H54 (cell line): ENCODE data around the gene CROCC2.

ENCODE experiments used
- DNase-seq: peaks from one replicate; pipeline ENCODE4 v3.0.0; 2011; ENCODE audit warnings: low spot score, mixed read lengths; ENCODE audit not compliant: insufficient read length
- FAIRE-seq: peaks from 3 replicates; lab custom pipeline; 2011; peaks lifted over from hg19 to GRCh38; lab: Jason Lieb, UNC
- POLR2A ChIP-seq: IDR thresholded peaks from 2 replicates; pipeline ENCODE4 v1.6.1; 2011; ENCODE audit warnings: low read depth, mild to moderate bottlenecking, low read length

Gene CROCC2

DNA sequence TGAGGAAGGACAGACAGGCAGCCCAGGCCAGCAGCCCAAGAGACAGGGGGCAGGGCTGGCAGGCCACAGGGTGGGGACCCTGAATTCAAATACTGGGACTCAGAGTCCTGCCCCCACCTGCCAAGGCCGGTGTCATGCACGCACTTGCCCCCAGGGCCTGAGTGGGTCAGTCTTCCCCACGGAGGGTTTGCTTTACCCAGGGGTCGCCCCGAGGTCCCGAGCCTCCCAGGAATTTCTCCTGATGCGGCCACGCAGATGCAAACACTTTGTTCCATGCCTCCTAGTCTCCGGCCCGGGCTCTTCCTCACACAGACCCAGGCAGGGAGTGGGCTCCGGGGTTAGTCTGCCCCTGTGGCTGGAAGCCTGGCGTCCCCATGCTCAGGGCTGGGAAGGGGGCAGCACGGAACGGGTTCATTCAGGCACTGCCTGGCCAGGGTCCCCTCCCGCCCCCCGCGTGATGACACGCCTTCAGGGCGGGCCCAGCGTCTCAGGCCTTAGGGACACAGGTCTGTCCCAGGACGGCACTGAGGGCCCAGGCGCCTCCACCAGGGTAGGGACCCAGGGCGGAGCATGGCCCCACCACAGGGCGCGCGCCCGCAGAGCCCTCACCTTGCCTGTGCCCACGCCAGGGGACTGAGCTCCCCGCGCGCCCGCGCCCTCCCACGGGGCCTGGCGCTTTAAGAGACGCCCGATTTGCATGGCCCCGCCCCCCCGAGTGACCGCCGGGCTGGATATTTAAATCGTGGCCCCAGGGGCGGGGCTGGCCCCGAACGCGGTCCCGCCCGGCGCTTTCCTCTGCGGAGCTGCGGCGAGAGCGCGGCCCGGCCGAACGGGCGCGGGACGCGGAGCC, 91.9 kb downstream of the CROCC2 start, which contains the start of gene SNED1:
Gene SNED1 (plus strand): TSS at position 763 of the 850 bp plus-strand sequence. CDS start 220 bp downstream, outside the sequence.
- TF ChIP-seq POLR2A = no peak
- FAIRE-seq (no peak), DNase-seq (peak; percentile 80)

DNA sequence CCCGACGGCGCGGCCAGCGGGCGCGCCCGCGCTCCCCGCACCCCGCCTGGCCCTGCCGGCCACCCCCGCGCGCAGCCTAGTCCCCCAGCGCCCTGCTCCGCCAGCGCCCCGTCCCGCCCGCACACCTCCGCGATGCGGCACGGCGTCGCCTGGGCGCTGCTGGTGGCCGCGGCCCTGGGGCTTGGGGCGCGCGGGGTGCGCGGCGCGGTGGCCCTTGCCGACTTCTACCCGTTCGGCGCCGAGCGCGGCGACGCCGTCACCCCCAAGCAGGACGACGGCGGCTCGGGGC, 92.5 kb downstream of the CROCC2 start:
- no peak; the same call in 1 of the 2 replicates for TF ChIP-seq POLR2A
- DNase-seq (no peak), FAIRE-seq (no peak)

DNA sequence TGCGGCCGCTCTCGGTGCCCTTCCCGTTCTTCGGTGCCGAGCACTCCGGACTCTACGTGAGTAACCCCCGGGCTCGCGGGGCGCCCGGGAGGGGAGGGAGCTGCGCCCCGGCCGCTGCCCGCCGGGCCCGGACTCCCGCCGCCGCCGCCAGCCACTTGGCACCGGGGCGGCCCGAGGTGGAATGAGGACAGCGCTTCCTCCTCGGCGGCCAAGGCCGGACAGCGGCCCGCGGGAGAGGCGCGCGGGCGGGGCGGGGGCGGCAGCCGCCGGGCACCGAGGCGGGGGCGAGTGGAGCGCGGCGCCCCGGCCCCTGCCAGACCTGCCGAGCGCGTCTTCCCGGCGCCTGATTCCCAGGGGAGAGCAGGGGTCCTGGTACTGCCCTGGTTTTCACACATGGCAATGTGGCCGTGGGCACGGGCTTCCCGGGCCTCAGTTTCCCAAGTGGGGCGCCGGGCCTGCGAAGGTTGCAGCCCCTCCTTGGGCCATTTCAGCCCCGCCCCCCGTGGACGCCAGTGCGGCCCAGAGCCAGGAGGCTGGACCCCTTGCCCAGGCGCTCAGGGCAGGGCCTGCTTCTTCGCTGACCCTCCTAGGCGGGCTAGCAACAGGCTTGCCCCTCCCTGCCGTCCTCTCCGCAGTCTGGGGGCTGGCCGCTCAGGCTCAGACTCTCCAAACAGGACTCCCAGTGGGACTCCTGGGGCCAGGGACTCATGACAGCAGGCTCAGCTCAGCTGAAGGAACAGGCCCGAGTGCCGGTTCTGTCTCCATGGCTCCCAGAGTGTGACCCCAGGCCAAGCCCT, 93.1 kb downstream of the CROCC2 start:
- TF ChIP-seq POLR2A = no peak
- DNase-seq (no peak), FAIRE-seq (no peak)

DNA sequence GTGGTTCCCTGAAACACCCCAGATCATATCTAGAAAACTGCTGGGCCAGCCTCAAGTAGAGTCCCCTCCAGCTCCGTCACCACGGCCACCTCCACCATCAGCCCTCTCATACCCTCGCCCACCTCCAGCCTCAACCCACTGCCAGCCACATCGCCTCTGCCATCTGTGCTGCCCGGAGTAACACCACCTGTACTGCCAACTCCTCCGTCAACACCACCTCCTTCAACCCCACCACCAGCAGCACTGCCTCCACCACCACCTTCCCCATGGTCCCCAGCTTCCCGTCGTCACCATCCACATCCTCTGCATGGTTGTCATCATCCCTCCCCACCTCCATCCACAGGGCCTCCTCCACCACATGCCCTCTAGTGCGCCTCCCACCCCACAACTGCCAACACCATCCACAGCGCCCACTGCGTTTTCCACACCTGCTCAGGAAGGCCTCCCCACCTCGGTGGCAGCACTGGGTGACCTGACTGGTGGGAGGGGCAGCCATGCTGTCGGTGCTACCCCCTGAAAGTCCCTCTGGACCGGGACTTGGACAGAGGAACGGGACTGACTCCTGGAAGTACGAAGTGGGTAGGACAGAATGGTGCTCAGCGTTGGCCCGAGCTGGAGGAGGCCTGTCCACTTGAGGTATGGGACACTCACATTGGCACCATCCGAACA, 93.9 kb downstream of the CROCC2 start:
- DNase-seq (no peak), FAIRE-seq (no peak)
- no peak for TF ChIP-seq POLR2A

DNA sequence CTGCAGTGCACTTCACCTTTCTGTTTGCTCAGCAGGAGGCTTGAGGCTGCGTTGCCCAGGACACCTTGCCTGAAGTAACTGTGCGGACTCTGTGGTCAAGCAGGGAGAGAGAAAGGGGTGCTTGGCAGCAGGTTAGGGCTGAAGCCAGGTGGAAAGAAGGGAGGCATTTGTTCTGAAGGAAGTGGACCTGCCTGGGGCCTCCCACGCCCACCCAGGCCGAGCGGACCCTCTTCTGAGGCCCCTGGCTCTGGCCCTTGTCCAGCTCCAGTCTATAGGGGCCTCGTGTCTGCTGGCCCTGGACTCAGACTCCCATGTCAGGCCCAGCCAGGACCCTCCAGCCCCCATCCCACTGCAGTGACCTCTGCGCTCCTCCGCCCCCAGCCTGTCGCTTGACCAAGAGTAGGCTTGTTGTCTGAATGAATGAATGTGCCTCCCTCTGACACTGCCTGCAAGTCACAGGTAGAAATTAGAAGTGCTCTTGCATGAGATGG, 94.7 kb downstream of the CROCC2 start:
- no peak for FAIRE-seq

DNA sequence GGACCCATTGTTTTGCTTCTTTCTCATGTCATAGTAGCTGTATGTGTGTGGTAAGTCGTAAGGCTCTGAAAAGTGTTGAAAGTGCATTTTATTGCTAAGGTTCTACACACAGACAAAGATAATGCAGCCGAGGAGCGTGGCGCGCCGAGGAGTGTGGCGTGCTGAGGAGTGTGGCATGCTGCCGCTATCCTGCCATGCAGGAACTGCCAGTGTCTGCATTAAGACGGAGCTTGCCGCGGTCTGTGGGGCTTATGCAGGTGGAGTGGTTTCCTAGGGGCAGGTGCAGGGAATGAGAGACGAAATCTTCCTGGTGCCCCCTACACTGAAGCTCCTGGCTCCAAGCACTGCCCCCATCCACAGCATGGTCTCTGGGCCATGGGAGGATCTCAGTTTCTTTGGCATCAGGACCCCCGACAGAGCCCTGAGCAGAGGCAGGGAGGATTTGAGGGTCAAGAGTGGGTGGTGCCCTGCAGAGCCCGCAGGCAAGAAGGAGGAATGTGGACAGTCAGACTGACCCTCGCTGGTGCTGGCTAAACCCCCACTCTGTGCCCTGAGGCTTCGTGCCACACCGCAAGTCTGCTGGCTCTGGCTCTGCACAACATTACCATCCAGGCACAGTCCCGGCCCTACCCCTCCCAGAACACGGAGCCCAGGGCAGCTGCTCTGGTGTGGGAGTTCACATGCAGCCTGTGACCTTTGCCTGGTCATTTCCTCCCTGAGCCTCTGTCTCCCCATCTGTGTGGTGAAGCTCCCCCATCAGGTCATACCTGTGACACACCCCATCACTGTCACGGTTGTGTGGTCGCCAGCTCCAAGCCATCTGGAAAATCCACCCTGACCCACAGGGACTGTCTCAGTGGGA, 95.5 kb downstream of the CROCC2 start:
- DNase-seq (no peak), FAIRE-seq (no peak)
- TF ChIP-seq POLR2A = no peak

More for the DNA sequence above, 94.7 kb downstream of the CROCC2 start:
- TF ChIP-seq POLR2A = no peak
- no peak for DNase-seq

DNA sequence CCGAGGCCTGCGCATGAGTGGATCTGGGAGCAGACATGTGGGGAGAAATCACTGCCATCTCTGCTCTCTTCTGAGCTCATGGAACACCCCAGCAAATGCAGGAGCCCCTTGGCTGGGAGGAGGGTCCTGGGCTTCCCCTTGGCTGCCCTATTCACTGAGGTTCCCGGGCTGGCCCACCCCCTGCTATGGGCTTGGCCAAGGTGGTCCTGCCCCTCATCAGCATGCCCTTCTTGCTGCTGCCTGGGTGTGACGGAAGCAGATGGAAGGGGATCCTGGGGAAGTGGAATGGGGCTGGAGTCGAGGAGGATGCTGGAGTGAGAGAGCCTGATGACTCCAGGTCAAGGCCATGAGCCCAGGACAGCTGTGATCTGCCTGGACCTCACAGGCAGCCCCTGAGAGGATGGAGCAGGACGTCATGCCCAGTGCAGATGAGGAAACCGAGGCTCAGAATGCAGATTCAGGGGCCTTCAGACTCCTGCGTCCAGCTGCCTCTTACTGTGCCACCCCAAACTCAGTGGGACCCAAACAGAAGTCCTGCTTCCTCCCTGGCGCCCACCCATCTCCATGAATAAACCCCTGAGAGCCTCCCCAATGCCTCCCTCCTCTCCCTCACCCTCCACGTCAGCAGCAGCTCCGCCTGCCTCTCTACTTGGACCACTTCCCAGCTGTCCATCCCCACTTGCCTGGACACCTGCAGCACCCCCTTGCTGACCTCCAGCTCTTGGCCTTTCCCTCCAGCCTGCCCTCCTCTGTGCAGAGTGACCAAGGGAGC, 96.3 kb downstream of the CROCC2 start:
- TF ChIP-seq POLR2A = no peak
- DNase-seq = no peak
- no peak for FAIRE-seq

DNA sequence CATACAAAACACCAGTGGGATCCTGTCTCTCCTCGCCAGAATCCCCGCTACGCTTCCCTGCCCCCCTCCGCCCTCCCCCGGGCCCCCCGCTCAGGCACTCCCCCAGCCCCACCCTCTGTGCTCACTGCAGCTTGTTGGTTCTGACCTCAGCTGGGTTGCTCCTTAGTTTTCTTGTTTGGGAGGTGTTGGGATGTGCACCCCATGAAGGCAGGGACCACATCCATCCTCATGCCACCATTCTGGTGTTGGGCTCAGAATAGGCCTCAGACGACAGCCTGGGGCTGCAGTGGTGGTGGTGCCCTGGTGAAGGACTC, 96.9 kb downstream of the CROCC2 start:
- no peak for FAIRE-seq
- no peak for DNase-seq
- no peak for TF ChIP-seq POLR2A

DNA sequence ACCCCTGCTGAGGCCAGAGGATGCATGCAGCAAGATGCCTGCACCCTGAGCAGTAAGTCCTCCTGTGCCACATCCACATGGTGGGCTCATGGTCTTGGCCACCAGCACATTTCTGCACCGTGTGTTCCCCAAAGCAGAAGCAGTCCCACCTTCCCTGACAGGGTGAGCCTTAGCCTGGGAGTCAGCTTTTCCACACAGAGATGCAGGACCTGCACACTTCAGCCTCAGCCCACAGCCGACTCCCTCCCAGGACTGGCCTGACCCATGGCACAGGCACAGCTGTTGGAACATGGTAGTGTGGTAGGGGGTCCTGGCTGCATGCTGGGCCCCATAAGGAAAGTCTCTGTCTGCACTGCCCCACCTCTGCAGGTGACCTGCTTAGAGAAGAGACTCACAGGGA, 97.2 kb downstream of the CROCC2 start:
- TF ChIP-seq POLR2A = no peak
- no peak for DNase-seq
- FAIRE-seq = no peak

DNA sequence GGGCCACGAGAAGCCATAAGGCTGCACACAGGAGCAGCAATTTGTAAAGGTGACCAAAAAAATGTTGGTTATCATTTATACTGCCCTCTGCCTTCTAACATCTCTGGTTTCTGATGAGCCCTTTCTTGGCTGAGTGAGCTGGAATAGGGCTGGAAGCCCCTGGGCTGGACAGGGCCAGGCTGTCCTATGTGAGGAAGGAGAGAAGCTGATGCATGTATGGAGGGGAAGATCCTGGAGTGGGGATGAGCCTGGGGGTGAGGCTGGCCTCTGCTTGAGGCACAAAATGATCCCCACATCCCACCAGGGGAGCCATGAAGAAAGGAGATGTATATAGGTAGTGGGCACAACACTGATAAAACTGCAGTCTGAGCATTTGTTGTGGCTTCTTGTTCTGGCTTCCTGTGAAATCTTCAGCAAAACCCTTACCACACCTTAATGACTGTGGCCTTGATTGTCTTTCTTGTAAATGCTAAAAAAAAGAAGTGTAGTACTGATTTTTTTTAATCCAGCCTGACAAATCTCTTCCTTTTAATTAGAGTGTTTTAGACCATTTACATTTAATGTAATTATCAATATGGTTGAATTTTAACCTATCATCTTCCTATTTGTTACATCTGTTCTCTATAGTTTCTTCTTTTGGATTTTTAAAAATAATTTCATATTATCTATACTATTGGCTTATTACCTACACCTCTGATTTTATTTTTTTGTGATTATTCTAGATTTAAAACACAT, 97.9 kb downstream of the CROCC2 start:
- no peak for TF ChIP-seq POLR2A
- FAIRE-seq (no peak), DNase-seq (no peak)

DNA sequence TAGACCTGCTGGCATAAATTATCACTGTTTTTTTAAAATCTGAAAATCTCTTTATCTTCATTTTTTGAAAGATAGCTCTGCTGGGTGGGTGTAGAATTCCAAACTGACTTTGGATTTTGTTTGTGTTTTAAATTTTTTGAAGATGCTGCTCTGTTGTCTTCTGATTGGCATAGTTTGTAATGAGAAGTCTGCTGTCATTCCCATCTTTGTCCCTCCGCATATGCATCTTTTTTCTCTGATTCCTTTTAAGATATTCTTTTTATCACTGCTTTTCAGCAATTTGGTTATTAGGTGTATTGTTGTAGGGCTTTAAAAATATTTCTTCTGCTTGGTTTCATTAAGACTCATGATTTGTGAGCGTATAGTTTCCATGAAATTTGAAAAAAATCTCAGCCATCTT, 99.4 kb downstream of the CROCC2 start:
- DNase-seq = no peak
- no peak for TF ChIP-seq POLR2A
- no peak for FAIRE-seq

DNA sequence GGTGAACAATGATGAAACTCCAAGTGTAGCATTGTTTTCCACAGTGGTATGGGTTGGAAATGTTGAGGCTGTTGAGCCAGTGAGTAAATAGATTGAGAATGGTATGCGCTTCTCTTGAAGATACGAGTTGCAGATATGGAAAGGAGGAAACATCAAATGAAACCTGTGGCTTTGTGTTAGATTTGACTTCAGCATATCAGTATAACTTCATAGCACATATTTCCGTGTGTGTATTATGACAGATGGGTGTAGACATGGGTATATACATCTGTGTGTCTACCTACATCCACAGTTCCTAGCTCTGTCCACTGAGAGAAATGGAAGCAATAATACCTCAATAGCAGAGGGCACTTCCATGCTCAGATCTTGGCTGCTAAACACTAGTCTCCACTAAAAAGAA, 100.3 kb downstream of the CROCC2 start:
- TF ChIP-seq POLR2A = no peak
- DNase-seq (no peak), FAIRE-seq (no peak)

DNA sequence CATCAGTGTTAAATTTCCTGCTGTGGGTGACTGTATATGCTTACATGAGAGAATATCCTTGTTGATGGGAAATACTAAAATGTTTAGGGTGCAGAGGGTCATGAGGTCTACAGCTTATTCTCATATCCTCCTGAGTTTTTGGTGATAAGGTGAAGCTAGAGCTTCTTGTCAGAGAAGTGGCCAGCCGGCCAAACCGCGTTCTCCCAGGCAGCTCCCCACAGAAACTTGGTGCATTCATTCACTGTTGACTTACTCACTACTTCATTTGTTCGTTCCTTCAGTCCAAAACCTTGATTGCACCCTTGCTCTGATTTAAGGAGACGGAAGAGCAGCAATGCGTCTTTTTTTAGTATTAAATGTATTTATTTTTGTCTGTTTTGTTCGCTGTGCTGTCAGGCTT, 101.0 kb downstream of the CROCC2 start:
- no peak for FAIRE-seq
- TF ChIP-seq POLR2A = no peak
- no peak for DNase-seq
